Measurements from ENCODE around the gene TRAPPC11.

- TF ChIP-seq CTCF (IDR thresholded peaks at IDR 0.05; ENCODE audit: low read length) (no peak), EZH2 (IDR thresholded peaks at IDR 0.05; ENCODE audit: borderline replicate concordance, low read length) (no peak)
Observed at GRCh38 chr4:183638436-183638835, 20.7 kb upstream of the TRAPPC11 start.
